Activated T-helper 2 cell treated with anti-CD3 and anti-CD28 coated beads, Interferon-gamma antibody, Interleukin-2, Interleukin-4, amounts not matched to agents 10 μg/mL and 5 μg/mL and 100 μg/mL, durations not matched to agents 14 hours and 24 hours and 36 hours (primary cell): ENCODE results near the gene C11orf58. TPM values are rescaled to one million over a fixed set of nuclear protein-coding genes. Genes with fewer than 3 reads are reported as not detected.
A peak's percentile ranks its signal among the peaks of the same experiment; 100 is the strongest.

ENCODE experiments used
- DNase-seq: peaks from one replicate; pipeline ENCODE4 v3.0.0; 2021; ENCODE audit warnings: low spot score
- H3K27ac Mint-ChIP-seq: one replicate; pipeline ENCODE4 v1.8.0; 2021; ENCODE audit warnings: mixed read lengths
- H3K27me3 Mint-ChIP-seq: one replicate; pipeline ENCODE4 v1.8.0; 2021; ENCODE audit warnings: low read depth, mixed read lengths
- H3K36me3 Mint-ChIP-seq: one replicate; pipeline ENCODE4 v1.8.0; 2021; ENCODE audit warnings: low read depth, mixed read lengths
- H3K4me1 Mint-ChIP-seq: one replicate; pipeline ENCODE4 v1.8.0; 2021; ENCODE audit warnings: low read depth, mixed read lengths
- H3K4me3 Mint-ChIP-seq: one replicate; pipeline ENCODE4 v1.8.0; 2021; ENCODE audit warnings: low read depth, mild to moderate bottlenecking, moderate library complexity, mixed read lengths
- H3K9me3 Mint-ChIP-seq: one replicate; pipeline ENCODE4 v1.8.0; 2021; ENCODE audit warnings: mixed read lengths
- intact Hi-C: fragments of 100-400 bp; cut with micrococcal nuclease; formaldehyde crosslinking; loops from one replicate; pipeline ENCODE4 v1.15.1; 2023
- total RNA-seq: library from RNA; stranded (reverse); gene quantifications from 2 replicates; pipeline ENCODE4 v1.2.3, GENCODE V29; 2022

Gene C11orf58
- total RNA-seq, 1 donor from 2014 or later: 162 TPM

GRCh38 chr11:16745950-16746605, 7.6 kb downstream of the C11orf58 start:
- Mint-ChIP-seq H3K27ac (no peak overlapping the region), H3K36me3 (peaks cover 88% of the 10 kb centered on the region), H3K27me3 (no peaks in the 10 kb centered on the region), H3K4me1 (peaks cover 54% of the 10 kb centered on the region), H3K4me3 (no peak overlapping the region), H3K9me3 (no peaks in the 10 kb centered on the region)
- intact Hi-C loops: loop anchor here (10.0 kb wide), 2 partner anchors 609 to 931 kb away; partner anchors contain the start of gene NCR3LG1
- no peak for DNase-seq

DNA sequence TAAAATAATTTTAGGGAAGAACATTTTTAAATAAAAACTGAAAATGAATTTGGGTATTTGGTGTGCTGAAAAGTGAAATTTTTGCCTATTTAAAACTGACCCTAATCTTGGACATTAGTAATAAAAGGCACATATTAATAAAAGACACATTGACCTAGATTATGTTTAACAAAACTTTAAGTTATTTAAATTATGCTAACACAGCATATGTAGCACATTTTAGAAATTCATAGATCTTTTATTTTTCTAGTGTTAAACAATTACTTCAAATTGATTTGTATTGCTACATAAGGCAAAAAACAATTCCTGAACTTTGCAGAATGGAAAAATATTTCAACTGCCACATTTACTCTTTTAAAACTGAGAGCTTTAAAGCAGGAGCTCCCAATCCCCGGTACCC, 10.6 kb downstream of the C11orf58 start:
- Mint-ChIP-seq H3K27ac (no peak overlapping the region), H3K36me3 (peaks cover 95% of the 10 kb centered on the region), H3K9me3 (no peaks in the 10 kb centered on the region)

GRCh38 chr11:16749666-16750065, 11.2 kb downstream of the C11orf58 start:
- Mint-ChIP-seq H3K9me3 (no peaks in the 10 kb centered on the region), H3K27ac (peak overlapping the region; percentile 74), H3K27me3 (no peaks in the 10 kb centered on the region), H3K4me1 (peaks cover 30% of the 10 kb centered on the region), H3K36me3 (peaks cover 93% of the 10 kb centered on the region), H3K4me3 (no peak overlapping the region)
- no peak for DNase-seq
- intact Hi-C loops: loop anchor here (1.0 to 10.0 kb wide), 3 partner anchors 11 to 935 kb away; partner anchors contain the start of genes C11orf58 and NCR3LG1

More for the DNA sequence above, 10.6 kb downstream of the C11orf58 start:
- no peaks in the 10 kb centered on the region for H3K27me3 Mint-ChIP-seq
- intact Hi-C loops: loop anchor here (1.0 to 10.0 kb wide), 3 partner anchors 11 to 934 kb away; partner anchors contain the start of genes C11orf58 and NCR3LG1
- DNase-seq: no peak
- no peak overlapping the region for H3K4me3 Mint-ChIP-seq
- peaks cover 34% of the 10 kb centered on the region for H3K4me1 Mint-ChIP-seq

DNA sequence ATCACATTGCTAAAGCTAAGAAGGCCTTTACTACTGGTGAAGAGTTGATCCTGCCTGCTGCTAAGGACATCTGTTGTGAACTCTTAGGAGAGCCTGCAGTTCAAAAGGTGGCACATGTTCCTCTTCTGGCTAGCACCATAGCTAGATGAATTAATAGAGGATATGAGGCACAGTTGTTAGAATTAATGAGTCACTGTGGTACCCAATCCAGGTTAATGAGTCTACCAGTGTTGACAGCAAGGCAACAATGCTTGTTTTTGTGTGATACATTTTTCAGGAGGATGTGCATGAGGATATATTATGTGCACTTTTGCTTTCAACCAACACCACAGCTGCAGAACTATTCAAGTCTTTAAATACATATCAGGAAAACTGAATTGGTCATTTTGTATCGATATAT, 12.0 kb downstream of the C11orf58 start:
- Mint-ChIP-seq H3K27me3 (no peaks in the 10 kb centered on the region), H3K36me3 (peaks cover 88% of the 10 kb centered on the region)

DNA sequence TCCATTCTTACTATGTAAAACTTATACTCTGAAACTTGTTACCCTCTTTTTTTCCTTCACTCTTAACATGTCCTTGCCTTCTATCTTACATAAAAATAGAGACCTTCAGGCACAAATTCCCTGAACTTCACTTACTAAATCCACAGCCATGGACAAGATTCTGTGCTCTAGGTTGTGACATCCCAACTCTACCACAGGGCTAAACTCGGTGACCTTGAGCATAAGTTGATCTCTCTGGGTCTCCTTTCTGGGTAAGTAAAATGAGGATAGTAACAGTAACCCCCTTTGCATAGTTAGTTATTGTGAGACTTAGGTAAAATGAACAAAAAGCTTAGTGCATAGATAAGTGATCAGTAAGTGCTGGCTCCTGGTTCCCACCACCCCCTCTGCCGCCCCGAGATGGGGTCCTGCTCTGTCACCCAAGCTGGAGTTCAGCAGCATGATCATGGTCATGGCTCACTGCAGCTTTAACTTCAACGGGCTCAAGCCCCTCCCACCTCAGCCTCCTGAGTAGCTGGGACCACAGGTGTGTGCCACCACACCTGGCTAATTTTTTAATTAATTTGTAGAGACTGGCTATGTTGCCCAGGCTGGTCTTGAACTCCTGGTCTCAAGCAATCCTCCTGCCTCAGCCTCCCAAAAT, 20.1 kb downstream of the C11orf58 start:
- intact Hi-C loops: no loop called here
- no peak for DNase-seq
- Mint-ChIP-seq H3K36me3 (peaks cover 45% of the 10 kb centered on the region), H3K27ac (no peak overlapping the region), H3K27me3 (no peaks in the 10 kb centered on the region), H3K4me3 (no peak overlapping the region), H3K4me1 (peaks cover 14% of the 10 kb centered on the region), H3K9me3 (no peaks in the 10 kb centered on the region)

More for the DNA sequence above, 12.0 kb downstream of the C11orf58 start:
- Mint-ChIP-seq H3K27ac (peak overlapping the region; percentile 74), H3K9me3 (no peaks in the 10 kb centered on the region), H3K4me3 (no peak overlapping the region), H3K4me1 (peaks cover 26% of the 10 kb centered on the region)
- no peak for DNase-seq
- intact Hi-C loops: no loop called here

GRCh38 chr11:16759857-16760508, 21.5 kb downstream of the C11orf58 start:
- Mint-ChIP-seq H3K4me3 (no peak overlapping the region), H3K9me3 (no peaks in the 10 kb centered on the region), H3K36me3 (peaks cover 32% of the 10 kb centered on the region), H3K27ac (peak overlapping the region; percentile 25), H3K27me3 (peaks cover 4% of the 10 kb centered on the region), H3K4me1 (peaks cover 14% of the 10 kb centered on the region)
- no peak for DNase-seq
- intact Hi-C loops: no loop called here

GRCh38 chr11:16763746-16764145, 25.3 kb downstream of the C11orf58 start:
- Mint-ChIP-seq H3K4me1 (peaks cover 9% of the 10 kb centered on the region), H3K27me3 (peaks cover 6% of the 10 kb centered on the region), H3K36me3 (peaks cover 11% of the 10 kb centered on the region), H3K27ac (no peak overlapping the region), H3K9me3 (no peaks in the 10 kb centered on the region), H3K4me3 (no peak overlapping the region)
- intact Hi-C loops: no loop called here
- no peak for DNase-seq

DNA sequence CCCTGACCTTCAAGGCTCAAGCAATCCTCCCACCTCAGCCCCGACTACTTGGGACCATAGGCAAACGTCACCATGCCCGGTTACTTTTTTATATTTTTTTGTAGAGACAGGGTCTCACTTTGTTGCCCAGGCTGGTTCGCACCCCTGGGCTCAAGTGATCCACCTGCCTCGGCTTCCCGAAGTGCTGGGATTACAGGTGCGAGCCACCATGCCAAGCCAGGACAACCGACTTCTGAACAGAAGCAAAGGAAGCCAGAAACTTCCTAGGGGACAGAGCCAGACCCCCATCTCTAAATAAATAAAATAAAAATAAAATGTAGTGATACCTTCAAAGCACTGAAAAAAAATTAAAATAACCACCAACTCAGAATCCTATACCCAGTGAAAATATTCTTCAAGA, 26.4 kb downstream of the C11orf58 start:
- Mint-ChIP-seq H3K27ac (no peak overlapping the region), H3K27me3 (peaks cover 6% of the 10 kb centered on the region), H3K4me3 (no peak overlapping the region), H3K36me3 (peaks cover 1% of the 10 kb centered on the region), H3K9me3 (no peaks in the 10 kb centered on the region), H3K4me1 (peaks cover 2% of the 10 kb centered on the region)
- intact Hi-C loops: no loop called here
- no peak for DNase-seq

DNA sequence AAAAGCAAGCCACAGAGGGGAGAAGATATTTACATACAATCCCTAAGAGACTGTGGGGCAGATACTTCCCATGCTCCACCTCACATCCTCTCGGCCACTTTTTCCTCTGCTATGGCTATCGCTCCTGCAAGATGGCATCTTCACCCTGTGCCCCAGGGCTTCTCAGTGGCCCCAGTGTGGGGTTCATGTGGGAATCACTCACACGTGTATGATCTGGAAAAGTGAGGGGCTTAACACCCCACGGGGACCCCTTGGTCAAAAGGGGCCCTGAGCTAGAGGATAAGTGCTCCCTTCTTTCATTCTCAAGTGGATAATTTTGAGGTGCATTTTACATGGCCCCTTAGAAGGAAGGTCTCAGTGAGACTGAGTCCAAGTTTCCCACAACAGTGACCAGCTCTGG, 28.7 kb downstream of the C11orf58 start:
- H3K9me3 Mint-ChIP-seq: no peaks in the 10 kb centered on the region
- H3K36me3 Mint-ChIP-seq: no peaks in the 10 kb centered on the region
- peaks cover 9% of the 10 kb centered on the region for H3K27me3 Mint-ChIP-seq
- H3K27ac Mint-ChIP-seq: no peak overlapping the region
- H3K4me1 Mint-ChIP-seq: no peaks in the 10 kb centered on the region
- intact Hi-C loops: no loop called here
- H3K4me3 Mint-ChIP-seq: no peak overlapping the region
- no peak for DNase-seq

DNA sequence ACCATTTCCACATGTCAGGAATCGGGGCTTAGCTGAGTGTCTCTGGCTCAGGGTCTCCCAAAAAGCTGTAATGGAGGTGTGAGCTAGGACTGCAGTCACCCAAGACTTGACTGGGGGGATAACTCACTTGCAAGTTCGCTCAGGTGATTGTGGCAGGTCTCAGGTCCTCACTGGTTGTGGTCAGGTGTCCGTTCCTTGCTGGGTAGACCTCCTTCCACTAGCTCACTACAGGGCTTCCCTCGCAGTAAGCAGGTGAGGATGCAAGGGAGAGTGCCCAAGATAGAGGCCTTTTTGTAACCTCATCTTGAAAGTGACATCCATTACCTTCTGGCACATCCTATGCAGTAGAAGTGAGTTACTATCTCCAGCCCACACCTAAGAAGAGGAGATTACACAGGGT, 29.5 kb downstream of the C11orf58 start:
- peaks cover 9% of the 10 kb centered on the region for H3K27me3 Mint-ChIP-seq
- H3K4me1 Mint-ChIP-seq: no peaks in the 10 kb centered on the region

DNA sequence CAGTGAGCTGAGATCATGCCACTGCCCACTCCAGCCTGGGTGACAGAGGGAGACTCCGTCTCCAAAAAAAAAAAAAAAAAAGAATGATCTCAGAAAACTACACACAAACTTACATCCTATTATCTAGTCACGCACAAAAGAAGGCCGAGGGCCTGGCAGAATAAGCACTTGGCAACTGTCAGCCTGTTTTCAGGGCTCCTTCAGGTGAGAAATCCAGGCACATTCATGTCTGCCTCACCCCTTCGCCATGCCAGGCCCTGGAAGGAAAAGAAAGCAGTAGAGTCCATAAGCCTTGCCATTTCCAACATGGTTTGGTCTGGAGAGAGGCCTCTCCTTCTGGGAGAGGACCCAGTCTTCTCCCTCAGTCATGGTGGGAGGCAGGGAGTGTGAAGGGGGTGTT, 30.9 kb downstream of the C11orf58 start:
- no peak for DNase-seq
- H3K4me3 Mint-ChIP-seq: no peak overlapping the region
- no peaks in the 10 kb centered on the region for H3K36me3 Mint-ChIP-seq
- no peaks in the 10 kb centered on the region for H3K4me1 Mint-ChIP-seq
- peaks cover 8% of the 10 kb centered on the region for H3K27me3 Mint-ChIP-seq
- intact Hi-C loops: no loop called here
- no peak overlapping the region for H3K27ac Mint-ChIP-seq
- H3K9me3 Mint-ChIP-seq: no peaks in the 10 kb centered on the region

More for the DNA sequence above, 29.5 kb downstream of the C11orf58 start:
- DNase-seq: no peak
- H3K36me3 Mint-ChIP-seq: no peaks in the 10 kb centered on the region
- H3K9me3 Mint-ChIP-seq: no peaks in the 10 kb centered on the region
- no peak overlapping the region for H3K27ac Mint-ChIP-seq
- intact Hi-C loops: no loop called here
- H3K4me3 Mint-ChIP-seq: no peak overlapping the region

DNA sequence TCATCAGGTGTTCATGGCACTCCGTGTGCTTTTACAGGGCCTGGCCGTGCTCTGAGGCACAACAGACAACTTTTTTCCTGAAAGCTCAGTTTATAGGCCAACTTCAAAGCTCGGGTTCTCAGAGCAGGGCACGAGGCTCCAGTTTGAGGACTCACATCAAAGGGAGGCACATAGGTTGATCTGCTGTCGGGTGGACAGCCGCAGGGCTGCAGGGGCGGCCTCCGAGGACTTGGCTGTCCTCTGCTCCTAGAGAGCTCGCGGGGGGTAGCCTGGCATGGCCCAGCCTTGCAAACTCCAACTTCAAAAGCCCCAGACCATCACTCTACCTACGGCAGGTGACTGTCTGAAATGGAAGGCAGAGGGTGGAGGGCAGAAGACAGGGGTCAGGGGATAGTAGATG, 31.6 kb downstream of the C11orf58 start:
- intact Hi-C loops: no loop called here
- peaks cover 8% of the 10 kb centered on the region for H3K27me3 Mint-ChIP-seq
- H3K36me3 Mint-ChIP-seq: no peaks in the 10 kb centered on the region
- H3K9me3 Mint-ChIP-seq: no peaks in the 10 kb centered on the region
- DNase-seq: no peak
- no peak overlapping the region for H3K4me3 Mint-ChIP-seq
- H3K27ac Mint-ChIP-seq: no peak overlapping the region
- H3K4me1 Mint-ChIP-seq: no peaks in the 10 kb centered on the region
